GM19238 (cell line): Measurements from ENCODE around the gene TRAF5.
"Not testable (repeated sequence)": the region's sequence is repeated elsewhere in the genome, so short reads cannot be mapped to it uniquely, and the experiment has no call there.

Experiments
- DNase-seq: peaks from one replicate; pipeline ENCODE4 v3.0.0; 2011; ENCODE audit warnings: low spot score; ENCODE audit not compliant: insufficient read length

Gene TRAF5

GRCh38 chr1:211326528-211327345 lies at the start of gene TRAF5:
TSS of gene TRAF5 (plus strand) at chr1:211326833. CDS start at chr1:211353240, 26,407 bp downstream.
- DNase-seq: peak; percentile 40

GRCh38 chr1:211279340-211279739 lies 47.3 kb upstream of the TRAF5 start:
- no peak for DNase-seq

- no peak for DNase-seq
Measured at GRCh38 chr1:211280910-211281309, 45.7 kb upstream of the TRAF5 start.

GRCh38 chr1:211281320-211282022 lies 45.2 kb upstream of the TRAF5 start:
- no peak for DNase-seq

- DNase-seq: no peak
Measured at GRCh38 chr1:211282023-211282373, 44.6 kb upstream of the TRAF5 start.

- DNase-seq: no peak
Measured at GRCh38 chr1:211285196-211285595, 41.4 kb upstream of the TRAF5 start.

GRCh38 chr1:211287218-211287617 lies 39.4 kb upstream of the TRAF5 start:
- DNase-seq: no peak

- DNase-seq: no peak
Measured at GRCh38 chr1:211292411-211292810, 34.2 kb upstream of the TRAF5 start.

- no peak for DNase-seq
Measured at GRCh38 chr1:211296396-211296795, 30.2 kb upstream of the TRAF5 start.

GRCh38 chr1:211305044-211305443 lies 21.6 kb upstream of the TRAF5 start:
- no peak for DNase-seq

GRCh38 chr1:211309617-211310016 lies 17.0 kb upstream of the TRAF5 start:
- no peak for DNase-seq

GRCh38 chr1:211313392-211313791 lies 13.2 kb upstream of the TRAF5 start:
- no peak for DNase-seq

GRCh38 chr1:211318576-211319280 lies 7.9 kb upstream of the TRAF5 start:
- DNase-seq: no peak

GRCh38 chr1:211319892-211320291 lies 6.7 kb upstream of the TRAF5 start:
- no peak for DNase-seq

GRCh38 chr1:211320980-211321379 lies 5.7 kb upstream of the TRAF5 start:
- no peak for DNase-seq

GRCh38 chr1:211321646-211322045 lies 5.0 kb upstream of the TRAF5 start:
- DNase-seq: not testable (repeated sequence)

GRCh38 chr1:211323156-211324063 lies 3.2 kb upstream of the TRAF5 start:
- peak; percentile 43 for DNase-seq

GRCh38 chr1:211324992-211325775 lies 1.4 kb upstream of the TRAF5 start:
- no peak for DNase-seq

GRCh38 chr1:211326140-211326527 lies 499 bp upstream of the TRAF5 start:
- no peak for DNase-seq

GRCh38 chr1:211327346-211327921 lies 801 bp downstream of the TRAF5 start:
- no peak for DNase-seq
